ENCODE measurements around the gene POLR3G. TPM values are rescaled to one million over a fixed set of nuclear protein-coding genes. Genes with fewer than 3 reads are reported as not detected.

The POLR3G gene
- total and polyA plus RNA-seq, 2 of the 13 experiments (the other 11 are each of a cell fraction or from before 2014, with no cell fraction given) = 1.2 to 7.3 TPM

- DNase-seq (ENCODE audit: low spot score) = no peak
- H2AFZ ChIP-seq (ENCODE audit: low read length) = peak overlapping the region; percentile 74
- H3K27ac ChIP-seq (ENCODE audit: extremely low read length, insufficient read depth, low read length) = no peak overlapping the region
- peaks cover 7% of the 10 kb centered on the region for H3K4me1 ChIP-seq (ENCODE audit: insufficient read depth, low read length)
- ChIA-PET POLR2A (interaction anchor here (1.0 to 1.9 kb wide), 2 partner anchors 23 to 31 kb away, joined by 3 to 5 read pairs; partner anchors contain the start of gene CETN3), CTCF (ENCODE audit: low intra/inter-chr PET ratio, low total read pairs) (interaction anchor here (1.5 to 4.2 kb wide), 2 partner anchors 89 to 164 kb away, joined by 4 to 35 read pairs; partner anchors contain the start of gene LYSMD3)
- no peak for FAIRE-seq
- no peak overlapping the region; a peak in 1 of 6 replicates for H3K4me3 ChIP-seq (replicated peaks in 1 of 3; ENCODE audit: insufficient read depth in 1 of 3, low read depth in 2 of 3, low read length in 3 of 3)
- no TSS peak for BruUV-seq (replicated peaks)
- no peaks in the 10 kb centered on the region for H3K36me3 ChIP-seq (replicated peaks in 1 of 2; ENCODE audit: control insufficient read depth in 1 of 2, insufficient read depth in 2 of 2, low read length in 2 of 2)
- in situ Hi-C loops (cut with HindIII; ENCODE audit: extremely low pct_ligation_motif_present, low pct_unique_long_range_greater_than_20kb) (loop anchor here (10.0 kb wide), 1 partner anchor 344 kb away; no protein-coding TSS in a partner anchor), intact Hi-C loops (cut with micrococcal nuclease; ENCODE audit: unreplicated experiment) (no loop called here)
- no peaks in the 10 kb centered on the region for H4K20me1 ChIP-seq (ENCODE audit: insufficient read depth, low read length)
- H3K27me3 ChIP-seq (ENCODE audit: control insufficient read depth in 1 of 2, insufficient read depth in 2 of 2, low read length in 2 of 2) = no peaks in the 10 kb centered on the region
- H3K9me3 ChIP-seq (ENCODE audit: low read length) = no peaks in the 10 kb centered on the region
- ATAC-seq = peak; percentile 33; the same call in 1 of the 3 replicates
- 0% methylated on average over 2 of the region's 2 CpGs for whole genome bisulfite sequencing (ENCODE audit: low lambda C conversion rate)
- H3K9ac ChIP-seq (ENCODE audit: insufficient read depth, low read depth, low read length) = no peak overlapping the region
- H3K79me2 ChIP-seq (ENCODE audit: insufficient read depth, low read length) = no peaks in the 10 kb centered on the region
- H3K4me2 ChIP-seq (ENCODE audit: low read depth, low read length) = peak overlapping the region; percentile 77
- no peak for TF ChIP-seq HOXA9 (CRISPR knock-in tag; IDR thresholded peaks at IDR 0.05; ENCODE audit: borderline replicate concordance)
- TF ChIP-seq ZBTB42 (CRISPR knock-in tag; IDR thresholded peaks at IDR 0.05) = no peak
- TF ChIP-seq HOXA3 (CRISPR knock-in tag; IDR thresholded peaks at IDR 0.05) = no peak
- TF ChIP-seq ARNT2 (CRISPR knock-in tag; IDR thresholded peaks at IDR 0.05; ENCODE audit: low read depth) = no peak
- no peak for TF ChIP-seq ZNF644 (CRISPR knock-in tag; IDR thresholded peaks at IDR 0.05; ENCODE audit: low read depth)
- no peak for TF ChIP-seq RELA (CRISPR knock-in tag; IDR thresholded peaks at IDR 0.05)
- TF ChIP-seq ZBTB43 (CRISPR knock-in tag; conservative IDR thresholded peaks at IDR 0.05) = no peak
- TF ChIP-seq TOE1 (CRISPR knock-in tag; IDR thresholded peaks at IDR 0.05) = no peak
- no peak for TF ChIP-seq ZKSCAN1 (IDR thresholded peaks at IDR 0.05; ENCODE audit: low read length)
- TF ChIP-seq ZNF503 (CRISPR knock-in tag; IDR thresholded peaks at IDR 0.05) = no peak
- TF ChIP-seq ZNF329 (CRISPR knock-in tag; IDR thresholded peaks at IDR 0.05; ENCODE audit: low read depth) = no peak
- TF ChIP-seq ATF6 (CRISPR knock-in tag; conservative IDR thresholded peaks at IDR 0.05) = no peak
- TF ChIP-seq ZNF282 (IDR thresholded peaks at IDR 0.05; ENCODE audit: partially characterized antibody) = no peak
- TF ChIP-seq ZSCAN5A (CRISPR knock-in tag; IDR thresholded peaks at IDR 0.05; ENCODE audit: borderline replicate concordance) = no peak
- no peak for TF ChIP-seq SMC3 (IDR thresholded peaks at IDR 0.05; ENCODE audit: low read length)
- TF ChIP-seq ZNF691 (CRISPR knock-in tag; IDR thresholded peaks at IDR 0.05; ENCODE audit: borderline replicate concordance, low read depth) = no peak
- TF ChIP-seq TBL1XR1 (IDR thresholded peaks at IDR 0.05; ENCODE audit: borderline replicate concordance, low read length, partially characterized antibody) = no peak
- no peak for TF ChIP-seq ZNF75D (CRISPR knock-in tag; IDR thresholded peaks at IDR 0.05; ENCODE audit: borderline replicate concordance)
These were observed 34.0 kb upstream of the POLR3G start for GRCh38 chr5:90440644-90441043.

Measured in HepG2 (cell line).